ENCODE results near the gene TBK1. TPM values are rescaled to one million over a fixed set of nuclear protein-coding genes. Genes with fewer than 3 reads are reported as not detected.
A peak's percentile ranks its signal among the peaks of the same experiment; 100 is the strongest.

TBK1 gene
- total and polyA plus RNA-seq, 10 of the 15 experiments (the other 5 are each of a cell fraction or from before 2014, with no cell fraction given) = 13.4 to 49.3 (median 37.7) TPM

DNA sequence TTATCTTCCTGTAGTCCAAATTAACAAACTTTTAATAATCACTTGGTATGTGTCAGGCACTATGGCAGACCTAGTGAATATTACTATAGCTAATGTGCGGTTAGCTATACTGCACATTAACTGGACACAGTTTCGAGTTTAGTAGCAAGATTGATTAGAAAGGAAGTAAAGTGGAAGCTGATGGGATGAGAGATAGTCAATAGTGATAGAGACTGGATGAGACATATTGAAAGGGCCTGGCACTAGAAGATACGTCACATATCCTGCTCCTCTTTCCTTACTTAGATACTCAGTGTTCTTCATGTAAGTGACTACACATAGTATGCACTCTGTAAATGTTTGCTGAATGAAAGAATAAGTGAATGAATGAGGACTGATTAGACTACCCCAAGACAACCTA is 5.5 kb downstream of the TBK1 start:
- peaks cover 2 to 9% of the 10 kb centered on the region in 2 experiments; a peak in 3 of 4 replicates for H3K36me3 ChIP-seq (ENCODE audit: control insufficient read depth in 2 of 2, insufficient read depth in 2 of 2, low read length in 1 of 2)
- H3K4me3 ChIP-seq = no peak overlapping the region; the same call in 1 of the 2 replicates
- BruUV-seq (replicated peaks) = TSS peak; percentile 1
- no peak overlapping the region for H2AFZ ChIP-seq (ENCODE audit: control insufficient read depth, low read depth, low read length)
- no peak overlapping the region for H3K27ac ChIP-seq (ENCODE audit: control insufficient read depth, insufficient read depth)
- intact Hi-C loops (cut with micrococcal nuclease; ENCODE audit: unreplicated experiment) (no loop called here), in situ Hi-C loops (cut with MboI) (no loop called here)
- SMC1A ChIA-PET (ENCODE audit: uncharacterized antibody, unreplicated experiment) = interaction anchor here (1.3 kb wide), 1 partner anchor 14 kb away, joined by 5 read pairs; no protein-coding TSS in a partner anchor
- peak overlapping the region; percentile 63 for H3K4me2 ChIP-seq (ENCODE audit: control insufficient read depth, insufficient read depth)
- no peak for FAIRE-seq
- no peak overlapping the region for H3K9ac ChIP-seq (ENCODE audit: control insufficient read depth, insufficient read depth, low read length)
- no peaks in the 10 kb centered on the region for H4K20me1 ChIP-seq (ENCODE audit: control insufficient read depth, insufficient read depth)
- TF ChIP-seq, protein P1, sequence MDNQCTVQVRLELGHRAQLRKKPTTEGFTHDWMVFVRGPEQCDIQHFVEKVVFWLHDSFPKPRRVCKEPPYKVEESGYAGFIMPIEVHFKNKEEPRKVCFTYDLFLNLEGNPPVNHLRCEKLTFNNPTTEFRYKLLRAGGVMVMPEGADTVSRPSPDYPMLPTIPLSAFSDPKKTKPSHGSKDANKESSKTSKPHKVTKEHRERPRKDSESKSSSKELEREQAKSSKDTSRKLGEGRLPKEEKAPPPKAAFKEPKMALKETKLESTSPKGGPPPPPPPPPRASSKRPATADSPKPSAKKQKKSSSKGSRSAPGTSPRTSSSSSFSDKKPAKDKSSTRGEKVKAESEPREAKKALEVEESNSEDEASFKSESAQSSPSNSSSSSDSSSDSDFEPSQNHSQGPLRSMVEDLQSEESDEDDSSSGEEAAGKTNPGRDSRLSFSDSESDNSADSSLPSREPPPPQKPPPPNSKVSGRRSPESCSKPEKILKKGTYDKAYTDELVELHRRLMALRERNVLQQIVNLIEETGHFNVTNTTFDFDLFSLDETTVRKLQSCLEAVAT (IDR thresholded peaks at IDR 0.05) = 0 out of 2 replicates have a peak, but pooled peaks have one; percentile 44
- no peak for TF ChIP-seq LARP7 (IDR thresholded peaks at IDR 0.05)
- CTCF ChIA-PET = interaction anchor here (1.0 kb wide), 1 partner anchor 10 kb away, joined by 4 read pairs; no protein-coding TSS in a partner anchor
- H3K4me1 ChIP-seq (ENCODE audit: control insufficient read depth, insufficient read depth, low read length) = peaks cover 13% of the 10 kb centered on the region
- H3K9me3 ChIP-seq (replicated peaks; ENCODE audit: control insufficient read depth, insufficient read depth, low read length) = no peaks in the 10 kb centered on the region
- POLR2A ChIA-PET = interaction anchor here (1.1 kb wide), 1 partner anchor 712 kb away, joined by 5 read pairs; the partner anchor contains the start of gene LEMD3
- H3K27me3 ChIP-seq (replicated peaks in 1 of 2; ENCODE audit: control insufficient read depth in 2 of 2, insufficient read depth in 2 of 2, low read length in 1 of 2) = no peaks in the 10 kb centered on the region
- RAD21 ChIA-PET (ENCODE audit: unreplicated experiment) = interaction anchor here (1.0 kb wide), 1 partner anchor 32 kb away, joined by 3 read pairs; no protein-coding TSS in a partner anchor
- 75% methylated on average over 3 of the region's 3 CpGs for WGBS (ENCODE audit: insufficient coverage, insufficient replicate concordance, low lambda C conversion rate, missing lambda C conversion rate)
- no peak for DNase-seq (ENCODE audit: low read depth, low spot score)
- peak; percentile 28 for ATAC-seq
- peaks cover 76% of the 10 kb centered on the region for H3K79me2 ChIP-seq (ENCODE audit: control insufficient read depth, insufficient read depth, low read length)

DNA sequence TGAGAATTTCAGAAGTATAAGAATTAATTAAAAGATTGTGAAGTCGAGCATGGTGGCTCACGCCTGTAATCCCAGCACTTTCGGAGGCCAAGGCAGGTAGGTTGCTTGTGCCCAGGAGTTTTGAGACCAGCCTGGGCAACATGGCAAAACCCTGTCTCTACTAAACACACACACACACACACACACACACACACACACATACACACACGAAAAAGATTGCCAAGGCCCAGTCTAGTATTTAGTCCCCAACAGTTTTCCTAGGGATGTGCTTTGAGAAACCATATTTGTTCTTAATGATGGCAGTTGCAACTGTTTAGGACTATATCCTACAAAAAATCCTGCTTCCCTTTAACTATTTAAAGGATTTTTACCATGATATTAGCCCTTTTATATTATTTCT is 6.0 kb downstream of the TBK1 start:
- TF ChIP-seq YY1 (IDR thresholded peaks at IDR 0.05; ENCODE audit: low read depth, low read length) (no peak), STAT3 (IDR thresholded peaks at IDR 0.05; ENCODE audit: low read depth, low read length) (no peak), FOS (IDR thresholded peaks at IDR 0.05; ENCODE audit: borderline replicate concordance, extremely low read depth, insufficient read length) (no peak), CBFB (IDR thresholded peaks at IDR 0.05; ENCODE audit: low read depth) (no peak), NFXL1 (IDR thresholded peaks at IDR 0.05; ENCODE audit: borderline replicate concordance) (no peak), BACH1 (IDR thresholded peaks at IDR 0.05; ENCODE audit: borderline replicate concordance) (no peak), FOXK2 (IDR thresholded peaks at IDR 0.05) (no peak)
- TF ChIP-seq, protein P2, sequence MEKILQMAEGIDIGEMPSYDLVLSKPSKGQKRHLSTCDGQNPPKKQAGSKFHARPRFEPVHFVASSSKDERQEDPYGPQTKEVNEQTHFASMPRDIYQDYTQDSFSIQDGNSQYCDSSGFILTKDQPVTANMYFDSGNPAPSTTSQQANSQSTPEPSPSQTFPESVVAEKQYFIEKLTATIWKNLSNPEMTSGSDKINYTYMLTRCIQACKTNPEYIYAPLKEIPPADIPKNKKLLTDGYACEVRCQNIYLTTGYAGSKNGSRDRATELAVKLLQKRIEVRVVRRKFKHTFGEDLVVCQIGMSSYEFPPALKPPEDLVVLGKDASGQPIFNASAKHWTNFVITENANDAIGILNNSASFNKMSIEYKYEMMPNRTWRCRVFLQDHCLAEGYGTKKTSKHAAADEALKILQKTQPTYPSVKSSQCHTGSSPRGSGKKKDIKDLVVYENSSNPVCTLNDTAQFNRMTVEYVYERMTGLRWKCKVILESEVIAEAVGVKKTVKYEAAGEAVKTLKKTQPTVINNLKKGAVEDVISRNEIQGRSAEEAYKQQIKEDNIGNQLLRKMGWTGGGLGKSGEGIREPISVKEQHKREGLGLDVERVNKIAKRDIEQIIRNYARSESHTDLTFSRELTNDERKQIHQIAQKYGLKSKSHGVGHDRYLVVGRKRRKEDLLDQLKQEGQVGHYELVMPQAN (conservative IDR thresholded peaks at IDR 0.05) = no peak
- TF ChIP-seq, protein P3, sequence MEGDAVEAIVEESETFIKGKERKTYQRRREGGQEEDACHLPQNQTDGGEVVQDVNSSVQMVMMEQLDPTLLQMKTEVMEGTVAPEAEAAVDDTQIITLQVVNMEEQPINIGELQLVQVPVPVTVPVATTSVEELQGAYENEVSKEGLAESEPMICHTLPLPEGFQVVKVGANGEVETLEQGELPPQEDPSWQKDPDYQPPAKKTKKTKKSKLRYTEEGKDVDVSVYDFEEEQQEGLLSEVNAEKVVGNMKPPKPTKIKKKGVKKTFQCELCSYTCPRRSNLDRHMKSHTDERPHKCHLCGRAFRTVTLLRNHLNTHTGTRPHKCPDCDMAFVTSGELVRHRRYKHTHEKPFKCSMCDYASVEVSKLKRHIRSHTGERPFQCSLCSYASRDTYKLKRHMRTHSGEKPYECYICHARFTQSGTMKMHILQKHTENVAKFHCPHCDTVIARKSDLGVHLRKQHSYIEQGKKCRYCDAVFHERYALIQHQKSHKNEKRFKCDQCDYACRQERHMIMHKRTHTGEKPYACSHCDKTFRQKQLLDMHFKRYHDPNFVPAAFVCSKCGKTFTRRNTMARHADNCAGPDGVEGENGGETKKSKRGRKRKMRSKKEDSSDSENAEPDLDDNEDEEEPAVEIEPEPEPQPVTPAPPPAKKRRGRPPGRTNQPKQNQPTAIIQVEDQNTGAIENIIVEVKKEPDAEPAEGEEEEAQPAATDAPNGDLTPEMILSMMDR (IDR thresholded peaks at IDR 0.05 in 2 of 3, conservative IDR thresholded peaks at IDR 0.05 in 1 of 3; ENCODE audit: control insufficient read depth in 2 of 3, extremely low read depth in 1 of 3, insufficient read depth in 1 of 3, low read depth in 3 of 3, low read length in 3 of 3) = no peak
- Histone ChIP-seq H3K36me3 (ENCODE audit: control insufficient read depth in 2 of 2, insufficient read depth in 2 of 2, low read length in 1 of 2) (peaks cover 2 to 9% of the 10 kb centered on the region in 2 experiments; a peak in 3 of 4 replicates), H3K9ac (ENCODE audit: control insufficient read depth, insufficient read depth, low read length) (no peak overlapping the region), H3K27me3 (replicated peaks in 1 of 2; ENCODE audit: control insufficient read depth in 2 of 2, insufficient read depth in 2 of 2, low read length in 1 of 2) (no peaks in the 10 kb centered on the region), H4K20me1 (ENCODE audit: control insufficient read depth, insufficient read depth) (no peaks in the 10 kb centered on the region), H3K79me2 (ENCODE audit: control insufficient read depth, insufficient read depth, low read length) (peaks cover 71% of the 10 kb centered on the region), H2AFZ (ENCODE audit: control insufficient read depth, low read depth, low read length) (no peak overlapping the region), H3K4me1 (ENCODE audit: control insufficient read depth, insufficient read depth, low read length) (peaks cover 13% of the 10 kb centered on the region), H3K4me3 (no peak overlapping the region; the same call in 1 of the 2 replicates), H3K4me2 (ENCODE audit: control insufficient read depth, insufficient read depth) (peak overlapping the region; percentile 13; the same call in 1 of the 2 replicates), H3K9me3 (replicated peaks; ENCODE audit: control insufficient read depth, insufficient read depth, low read length) (no peaks in the 10 kb centered on the region), H3K27ac (ENCODE audit: control insufficient read depth, insufficient read depth) (no peak overlapping the region)
- intact Hi-C loops (cut with micrococcal nuclease; ENCODE audit: unreplicated experiment) (no loop called here), in situ Hi-C loops (cut with MboI) (no loop called here)
- no peak for FAIRE-seq
- WGBS (ENCODE audit: insufficient coverage, insufficient replicate concordance, low lambda C conversion rate, missing lambda C conversion rate) = 76% methylated on average over 4 of the region's 4 CpGs
- BruUV-seq (replicated peaks) = no TSS peak
- no peak for ATAC-seq
- ChIA-PET CTCF (no interaction called here), SMC1A (ENCODE audit: uncharacterized antibody, unreplicated experiment) (no interaction called here), RAD21 (ENCODE audit: unreplicated experiment) (no interaction called here), POLR2A (no interaction called here)
- DNase-seq (ENCODE audit: low read depth, low spot score) = no peak

Measured in GM12878 (cell line).